H9 (cell line): ENCODE results near the gene TAF15. TPM values are rescaled to one million over a fixed set of nuclear protein-coding genes. Genes with fewer than 3 reads are reported as not detected.

ENCODE experiments used
- DNase-seq: peaks from one replicate; pipeline ENCODE4 v3.0.0-alpha.2; 2017
- H2AFZ ChIP-seq: one replicate; pipeline ENCODE4 v1.6.1; 2013; ENCODE audit warnings: mild to moderate bottlenecking, low read length, control low read depth, moderate library complexity
- H2AK5ac ChIP-seq: 2 replicates; pipeline ENCODE4 v1.6.1; 2013; ENCODE audit warnings: low read length, control low read depth, mixed read lengths; ENCODE audit not compliant: insufficient read length
- H2BK120ac ChIP-seq: one replicate; pipeline ENCODE4 v1.6.1; 2013; ENCODE audit warnings: low read depth, mild to moderate bottlenecking, low read length, control low read depth, inconsistent platforms; ENCODE audit not compliant: poor library complexity, severe bottlenecking
- H2BK12ac ChIP-seq: 2 replicates; pipeline ENCODE4 v1.6.1; 2013; ENCODE audit warnings: low read length, control low read depth, mixed read lengths, low read depth; ENCODE audit not compliant: insufficient read length
- H2BK15ac ChIP-seq: 2 replicates; pipeline ENCODE4 v1.6.1; 2013; ENCODE audit warnings: low read depth, low read length, control low read depth
- H2BK20ac ChIP-seq: one replicate; pipeline ENCODE4 v1.6.1; 2013; ENCODE audit warnings: low read depth, mild to moderate bottlenecking, low read length, control low read depth, inconsistent platforms; ENCODE audit not compliant: poor library complexity, severe bottlenecking
- H2BK5ac ChIP-seq: 2 replicates; pipeline ENCODE4 v1.6.1; 2013; ENCODE audit warnings: low read length, control low read depth, mixed read lengths; ENCODE audit not compliant: insufficient read length
- H3K14ac ChIP-seq: 2 replicates; pipeline ENCODE4 v1.6.1; 2013; ENCODE audit warnings: low read length, control low read depth; ENCODE audit not compliant: insufficient read depth
- H3K18ac ChIP-seq: 2 replicates; pipeline ENCODE4 v1.6.1; 2013; ENCODE audit warnings: low read depth, mild to moderate bottlenecking, mixed read lengths, low read length, control low read depth; ENCODE audit not compliant: insufficient read length
- H3K23ac ChIP-seq: 2 replicates; pipeline ENCODE4 v1.6.1; 2013; ENCODE audit warnings: low read length, control low read depth, mixed read lengths, low read depth; ENCODE audit not compliant: insufficient read length
- H3K23me2 ChIP-seq: 2 replicates; pipeline ENCODE4 v1.6.1; 2013; ENCODE audit warnings: low read depth, mild to moderate bottlenecking, mixed read lengths, low read length, control low read depth; ENCODE audit not compliant: insufficient read length, poor library complexity, severe bottlenecking
- H3K27ac ChIP-seq: 2 replicates; pipeline ENCODE4 v1.5.1; 2013; ENCODE audit warnings: low read length, control low read depth, mixed read lengths, low read depth; ENCODE audit not compliant: insufficient read length
- H3K27me3 ChIP-seq: 2 replicates; pipeline ENCODE4 v1.6.1; 2013; ENCODE audit warnings: low read length, control low read depth, inconsistent platforms; ENCODE audit not compliant: insufficient read depth
- H3K4ac ChIP-seq: 2 replicates; pipeline ENCODE4 v1.6.1; 2013; ENCODE audit warnings: low read depth, mild to moderate bottlenecking, control low read depth, inconsistent platforms, low read length, moderate library complexity
- H3K4me1 ChIP-seq: 2 replicates; pipeline ENCODE4 v1.6.1; 2013; ENCODE audit warnings: low read length, control low read depth, inconsistent platforms; ENCODE audit not compliant: insufficient read depth
- H3K4me2 ChIP-seq: 2 replicates; pipeline ENCODE4 v1.6.1; 2013; ENCODE audit warnings: low read length, control low read depth, mixed read lengths; ENCODE audit not compliant: insufficient read length, insufficient read depth
- H3K56ac ChIP-seq: 2 replicates; pipeline ENCODE4 v1.6.1; 2013; ENCODE audit warnings: low read depth, mild to moderate bottlenecking, mixed read lengths, low read length, control low read depth; ENCODE audit not compliant: insufficient read length
- H3K79me1 ChIP-seq: 2 replicates; pipeline ENCODE4 v1.6.1; 2013; ENCODE audit warnings: low read depth, mild to moderate bottlenecking, moderate library complexity, low read length, control low read depth, inconsistent platforms; ENCODE audit not compliant: insufficient read depth, poor library complexity, severe bottlenecking
- H3K79me2 ChIP-seq: 2 replicates; pipeline ENCODE4 v1.6.1; 2013; ENCODE audit warnings: low read length, control low read depth, inconsistent platforms; ENCODE audit not compliant: insufficient read depth
- H3K9ac ChIP-seq: 2 replicates; pipeline ENCODE4 v1.6.1; 2013; ENCODE audit warnings: low read length, control low read depth, mixed read lengths; ENCODE audit not compliant: insufficient read length; ENCODE audit errors: extremely low read depth
- H3K9me3 ChIP-seq: one replicate; pipeline ENCODE4 v1.6.1; 2013; ENCODE audit warnings: low read depth, low read length, inconsistent platforms; ENCODE audit not compliant: control insufficient read depth
- H3T11ph ChIP-seq: one replicate; pipeline ENCODE4 v1.6.1; 2013; ENCODE audit warnings: mild to moderate bottlenecking, low read length, control low read depth, inconsistent platforms
- H4K20me1 ChIP-seq: one replicate; pipeline ENCODE4 v1.6.1; 2013; ENCODE audit not compliant: control insufficient read depth, insufficient read length, insufficient read depth
- H4K5ac ChIP-seq: 2 replicates; pipeline ENCODE4 v1.6.1; 2013; ENCODE audit warnings: low read depth, mild to moderate bottlenecking, mixed read lengths, low read length, control low read depth; ENCODE audit not compliant: insufficient read length
- H4K8ac ChIP-seq: replicated peaks from 2 replicates; pipeline ENCODE4 v1.6.1; 2013; ENCODE audit warnings: low read length, control low read depth, mixed read lengths, low read depth; ENCODE audit not compliant: insufficient read length
- H4K91ac ChIP-seq: 2 replicates; pipeline ENCODE4 v1.6.1; 2013; ENCODE audit warnings: low read depth, mild to moderate bottlenecking, moderate library complexity, mixed read lengths, low read length, control low read depth; ENCODE audit not compliant: insufficient read length
- H3K27ac Mint-ChIP-seq, 3 experiments: 2 replicates in 2 of 3; 3 replicates in 1 of 3; pipeline ENCODE4 v1.8.0; 2020 to 2021; ENCODE audit warnings: mixed read lengths in 3 of 3, mild to moderate bottlenecking in 1 of 3, moderate library complexity in 1 of 3
- H3K27me3 Mint-ChIP-seq: 2 replicates; pipeline ENCODE4 v1.8.0; 2021; ENCODE audit warnings: low read depth, mild to moderate bottlenecking, moderate library complexity, mixed read lengths
- H3K36me3 Mint-ChIP-seq, 3 experiments: 2 replicates in 2 of 3; 3 replicates in 1 of 3; pipeline ENCODE4 v1.8.0; 2020 to 2021; ENCODE audit warnings: low read depth in 3 of 3, mixed read lengths in 3 of 3; ENCODE audit not compliant: insufficient read depth in 1 of 3
- H3K4me1 Mint-ChIP-seq, 2 experiments: 2 replicates each; pipeline ENCODE4 v1.8.0; 2020; ENCODE audit warnings: mixed read lengths in 2 of 2
- H3K4me3 Mint-ChIP-seq, 2 experiments: 2 replicates in 1 of 2; 3 replicates in 1 of 2; pipeline ENCODE4 v1.8.0; 2020 to 2021; ENCODE audit warnings: mild to moderate bottlenecking in 2 of 2, mixed read lengths in 2 of 2, moderate library complexity in 1 of 2
- H3K9me3 Mint-ChIP-seq, 2 experiments: 2 replicates in 1 of 2; 3 replicates in 1 of 2; pipeline ENCODE4 v1.8.0; 2020; ENCODE audit warnings: mild to moderate bottlenecking in 2 of 2, mixed read lengths in 2 of 2, moderate library complexity in 1 of 2
- CTCF ChIP-seq: fragments of 200-600 bp; sonication (generic); conservative IDR thresholded peaks from 3 replicates; pipeline ENCODE4 v1.8.0; 2021; ENCODE audit warnings: antibody characterized with exemption, mild to moderate bottlenecking
- WGBS: extraction: QIAGEN DNeasy Blood & Tissue Kit; methylation state at CpG from one replicate; pipeline ENCODE4 v1.1.7; 2013; ENCODE audit warnings: missing lambda C conversion rate, low lambda C conversion rate, mixed read lengths; ENCODE audit not compliant: insufficient read length; ENCODE audit errors: extremely low coverage; 5-methylcytosine and 5-hydroxymethylcytosine counted together
- total RNA-seq: library from RNA; stranded (reverse); gene quantifications from 2 replicates; pipeline ENCODE4 v1.2.1, GENCODE V29; 2021

TAF15 gene
- total RNA-seq, 1 experiment from 2014 or later: 304 TPM

- no peak overlapping the region for H3K18ac ChIP-seq
- H3K27ac Mint-ChIP-seq: no peak overlapping the region
- DNase-seq: no peak
- H3K23ac ChIP-seq: no peak overlapping the region
- TF ChIP-seq CTCF: no peak
- H3K79me2 ChIP-seq: no peaks in the 10 kb centered on the region
- peaks cover 4 to 5% of the 10 kb centered on the region in 2 experiments; a peak in 3 of 4 replicates for H3K4me1 Mint-ChIP-seq
- no peak overlapping the region for H2BK120ac ChIP-seq
- H3K27me3 ChIP-seq: peaks cover 6% of the 10 kb centered on the region; the same call in 1 of the 2 replicates
- no peak overlapping the region for H3K27ac ChIP-seq
- H3K27me3 Mint-ChIP-seq: peaks cover 42% of the 10 kb centered on the region
- no peaks in the 10 kb centered on the region for H3K9me3 ChIP-seq
- no peak overlapping the region for H3K9ac ChIP-seq
- WGBS: no CpG with 5 or more reads among the region's 9 CpGs
- no peaks in the 10 kb centered on the region for H3K4me1 ChIP-seq
- H3K14ac ChIP-seq: no peak overlapping the region
- no peak overlapping the region for H2BK12ac ChIP-seq
- no peak overlapping the region for H3K4me3 Mint-ChIP-seq
- no peak overlapping the region for H3T11ph ChIP-seq
- no peaks in the 10 kb centered on the region for H3K23me2 ChIP-seq
- no peaks in the 10 kb centered on the region for H3K36me3 Mint-ChIP-seq
- no peak overlapping the region for H2AFZ ChIP-seq
- no peaks in the 10 kb centered on the region for H3K9me3 Mint-ChIP-seq
- no peak overlapping the region for H4K91ac ChIP-seq
- no peak overlapping the region for H2BK5ac ChIP-seq
- H3K4me2 ChIP-seq: no peak overlapping the region
- H2BK15ac ChIP-seq: no peak overlapping the region
- no peak overlapping the region for H4K8ac ChIP-seq
- H4K20me1 ChIP-seq: no peaks in the 10 kb centered on the region
- no peak overlapping the region for H2BK20ac ChIP-seq
- no peak overlapping the region for H3K56ac ChIP-seq
- no peak overlapping the region for H4K5ac ChIP-seq
- H2AK5ac ChIP-seq: no peak overlapping the region
- no peaks in the 10 kb centered on the region for H3K79me1 ChIP-seq
- no peak overlapping the region for H3K4ac ChIP-seq
Observed at GRCh38 chr17:35801583-35802224, 7.6 kb upstream of the TAF15 start.
